Left lung (tissue), 10 donors: Measurements from ENCODE around the gene DUSP28. TPM values are rescaled to one million over a fixed set of nuclear protein-coding genes. Genes with fewer than 3 reads are reported as not detected.
A peak's percentile ranks its signal among the peaks of the same experiment; 100 is the strongest.

Source experiments
- ATAC-seq: fragments of 200-7000 bp; cut with Tn5 transposase; one replicate; pipeline ENCODE4 v1.9.1; 2020; ENCODE audit warnings: moderate library complexity
- DNase-seq, 4 donors: peaks; one replicate each; pipeline ENCODE4 v3.0.0-alpha.2; 2013 to 2020
- H3K27ac ChIP-seq, 2 donors: fragments of 200-600 bp; sonication (generic) in 1 of 2; one replicate each; pipeline versions ENCODE4 v1.5.0 to v1.8.0; 2020 to 2021
- H3K27me3 ChIP-seq, 2 donors: fragments of 200-600 bp; sonication (generic) in 1 of 2; one replicate each; pipeline versions ENCODE4 v1.5.0 to v1.8.0; 2020 to 2021
- H3K36me3 ChIP-seq, 2 donors: fragments of 200-600 bp; sonication (generic) in 1 of 2; one replicate each; pipeline versions ENCODE4 v1.5.0 to v1.8.0; 2020 to 2021
- H3K4me1 ChIP-seq, 2 donors: fragments of 200-600 bp; one replicate each; pipeline ENCODE4 v1.8.0; 2021
- H3K4me3 ChIP-seq, 2 donors: fragments of 200-600 bp; sonication (generic) in 1 of 2; one replicate each; pipeline versions ENCODE4 v1.5.0 to v1.8.0; 2020 to 2021; ENCODE audit warnings: mild to moderate bottlenecking in 1 of 2
- H3K9me3 ChIP-seq, 2 donors: fragments of 200-600 bp; sonication (generic) in 1 of 2; one replicate each; pipeline versions ENCODE4 v1.5.0 to v1.8.0; 2020 to 2021
- intact Hi-C, 2 donors: fragments of 100-400 bp; cut with DNase I; formaldehyde crosslinking; loops; one replicate each; pipeline versions ENCODE4 v1.11.2 to v1.14.2; 2022
- polyA plus RNA-seq, 6 donors: library from polyadenylated mRNA; unstranded; fragments of 120-200 nt; gene quantifications; one replicate each; pipeline ENCODE4 v1.2.1, GENCODE V29; 2013; ENCODE audit not compliant: insufficient read length in 6 of 6
- total RNA-seq, 2 donors: library from RNA; stranded (reverse); fragmentation: NEBNext Ultra II Directional; extraction: Animal tissue kit (Norgen Biotek cat#: 25700); gene quantifications; one replicate each; pipeline ENCODE4 v1.2.1, GENCODE V29; 2021
- TF ChIP-seq, protein P1 (sequence below), 2 donors: fragments of 200-600 bp; sonication (generic) in 1 of 2; IDR thresholded peaks; one replicate each; pipeline versions ENCODE4 v1.5.0 to v1.8.0; 2021; ENCODE audit warnings: antibody characterized with exemption in 2 of 2
- donor health status: DM: no; HTN: yes; CAD: no.
- donor health status: DM: no; HTN: no; CAD: no.

Gene DUSP28
- total and polyA plus RNA-seq, 8 donors = 2.4 to 7.6 (median 5.5) TPM

DNA sequence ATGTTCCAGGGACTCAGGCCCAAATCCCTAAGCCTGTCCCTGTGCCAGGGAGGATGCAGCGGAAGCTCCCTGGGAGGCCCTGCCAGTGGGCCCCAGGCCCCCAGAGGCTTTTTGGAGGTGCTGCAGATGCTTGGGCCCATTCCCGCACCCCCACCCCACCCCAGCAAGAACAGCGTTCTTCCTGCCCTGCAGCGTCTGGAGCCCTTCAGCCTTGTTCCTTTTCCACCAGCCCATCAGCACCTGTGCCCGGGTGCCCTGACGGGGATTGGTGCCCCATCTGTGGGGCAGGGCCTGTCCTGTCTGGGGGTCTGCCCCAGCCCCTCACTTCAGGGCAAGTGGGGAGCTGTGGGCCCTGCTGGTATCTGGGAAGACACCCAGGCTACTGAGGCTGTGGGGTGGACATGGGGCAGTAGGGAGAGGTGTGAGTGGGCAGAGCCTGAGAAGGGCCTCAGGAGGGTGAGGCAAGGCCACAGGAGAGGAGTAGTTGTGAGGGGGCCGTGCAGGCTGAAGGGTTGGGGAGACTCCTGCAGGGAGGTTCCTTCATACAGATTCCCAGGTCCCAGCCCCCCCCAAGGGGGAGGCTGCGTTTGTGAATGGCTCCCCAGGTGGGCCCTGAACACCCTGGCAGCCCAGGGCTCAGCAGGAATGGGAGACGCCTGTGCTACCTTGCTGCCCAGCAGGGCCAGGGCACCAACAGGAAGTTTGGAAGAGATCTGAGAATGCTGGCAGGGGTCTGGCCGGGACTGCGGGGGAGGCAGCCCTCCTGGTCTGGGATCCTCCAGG is 10.6 kb downstream of the DUSP28 start:
- Histone ChIP-seq H3K4me1 (peaks cover 29 to 53% of the 10 kb centered on the region in 2 donors), H3K36me3 (peaks cover 0 to 41% of the 10 kb centered on the region in 2 donors), H3K4me3 (peak overlapping the region in 1 of 2 donors; percentile 87), H3K9me3 (no peaks in the 10 kb centered on the region), H3K27ac (no peak overlapping the region), H3K27me3 (no peaks in the 10 kb centered on the region)
- TF ChIP-seq, protein P1, sequence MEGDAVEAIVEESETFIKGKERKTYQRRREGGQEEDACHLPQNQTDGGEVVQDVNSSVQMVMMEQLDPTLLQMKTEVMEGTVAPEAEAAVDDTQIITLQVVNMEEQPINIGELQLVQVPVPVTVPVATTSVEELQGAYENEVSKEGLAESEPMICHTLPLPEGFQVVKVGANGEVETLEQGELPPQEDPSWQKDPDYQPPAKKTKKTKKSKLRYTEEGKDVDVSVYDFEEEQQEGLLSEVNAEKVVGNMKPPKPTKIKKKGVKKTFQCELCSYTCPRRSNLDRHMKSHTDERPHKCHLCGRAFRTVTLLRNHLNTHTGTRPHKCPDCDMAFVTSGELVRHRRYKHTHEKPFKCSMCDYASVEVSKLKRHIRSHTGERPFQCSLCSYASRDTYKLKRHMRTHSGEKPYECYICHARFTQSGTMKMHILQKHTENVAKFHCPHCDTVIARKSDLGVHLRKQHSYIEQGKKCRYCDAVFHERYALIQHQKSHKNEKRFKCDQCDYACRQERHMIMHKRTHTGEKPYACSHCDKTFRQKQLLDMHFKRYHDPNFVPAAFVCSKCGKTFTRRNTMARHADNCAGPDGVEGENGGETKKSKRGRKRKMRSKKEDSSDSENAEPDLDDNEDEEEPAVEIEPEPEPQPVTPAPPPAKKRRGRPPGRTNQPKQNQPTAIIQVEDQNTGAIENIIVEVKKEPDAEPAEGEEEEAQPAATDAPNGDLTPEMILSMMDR (IDR thresholded peaks at IDR 0.05) = no peak
- intact Hi-C loops = no loop called here
- no peak for ATAC-seq
- peak in 1 of 4 donors; percentile 28 for DNase-seq

- ATAC-seq (no peak), DNase-seq (peak in 1 of 4 donors; percentile 24)
- H3K27ac ChIP-seq = no peak overlapping the region
- no peaks in the 10 kb centered on the region for H3K27me3 ChIP-seq
- intact Hi-C loops = no loop called here
- no peaks in the 10 kb centered on the region for H3K9me3 ChIP-seq
- H3K4me1 ChIP-seq = peaks cover 24 to 47% of the 10 kb centered on the region in 2 donors
- H3K4me3 ChIP-seq = no peak overlapping the region
- TF ChIP-seq, protein P1 (IDR thresholded peaks at IDR 0.05) = no peak
- peaks cover 0 to 49% of the 10 kb centered on the region in 2 donors for H3K36me3 ChIP-seq
Measured at GRCh38 chr2:240571314-240571973, 11.3 kb downstream of the DUSP28 start.

GRCh38 chr2:240572141-240573031 is 12.2 kb downstream of the DUSP28 start:
- Histone ChIP-seq H3K27me3 (no peaks in the 10 kb centered on the region), H3K4me1 (peaks cover 16 to 41% of the 10 kb centered on the region in 2 donors), H3K4me3 (no peak overlapping the region), H3K27ac (no peak overlapping the region), H3K9me3 (no peaks in the 10 kb centered on the region), H3K36me3 (peaks cover 0 to 58% of the 10 kb centered on the region in 2 donors)
- ATAC-seq = no peak
- TF ChIP-seq, protein P1 (IDR thresholded peaks at IDR 0.05) = no peak
- DNase-seq = peak in 1 of 4 donors; percentile 26
- intact Hi-C loops = no loop called here

GRCh38 chr2:240573071-240573515 is 12.9 kb downstream of the DUSP28 start:
- Histone ChIP-seq H3K27ac (no peak overlapping the region), H3K4me3 (no peak overlapping the region), H3K9me3 (no peaks in the 10 kb centered on the region), H3K27me3 (no peaks in the 10 kb centered on the region), H3K4me1 (peaks cover 11 to 41% of the 10 kb centered on the region in 2 donors), H3K36me3 (peaks cover 0 to 65% of the 10 kb centered on the region in 2 donors)
- ATAC-seq = no peak
- TF ChIP-seq, protein P1 (IDR thresholded peaks at IDR 0.05) = no peak
- DNase-seq = no peak
- intact Hi-C loops = no loop called here
